Epithelial cell of esophagus (primary cell): ENCODE measurements around the gene ARL4A.

Experiments used
- DNase-seq: peaks from one replicate; pipeline ENCODE4 v3.0.0; 2010; ENCODE audit warnings: low read depth
- H3K4me3 ChIP-seq: 2 replicates; pipeline ENCODE4 v1.5.1; 2011; ENCODE audit warnings: mild to moderate bottlenecking, low read length, control low read depth
- TF ChIP-seq, protein P1 (sequence below): IDR thresholded peaks from 2 replicates; pipeline ENCODE4 v1.5.1; 2011; ENCODE audit warnings: low read depth, mild to moderate bottlenecking, low read length, control low read depth, inconsistent platforms; ENCODE audit not compliant: insufficient read depth; ENCODE audit errors: missing control alignments

Gene ARL4A

DNA sequence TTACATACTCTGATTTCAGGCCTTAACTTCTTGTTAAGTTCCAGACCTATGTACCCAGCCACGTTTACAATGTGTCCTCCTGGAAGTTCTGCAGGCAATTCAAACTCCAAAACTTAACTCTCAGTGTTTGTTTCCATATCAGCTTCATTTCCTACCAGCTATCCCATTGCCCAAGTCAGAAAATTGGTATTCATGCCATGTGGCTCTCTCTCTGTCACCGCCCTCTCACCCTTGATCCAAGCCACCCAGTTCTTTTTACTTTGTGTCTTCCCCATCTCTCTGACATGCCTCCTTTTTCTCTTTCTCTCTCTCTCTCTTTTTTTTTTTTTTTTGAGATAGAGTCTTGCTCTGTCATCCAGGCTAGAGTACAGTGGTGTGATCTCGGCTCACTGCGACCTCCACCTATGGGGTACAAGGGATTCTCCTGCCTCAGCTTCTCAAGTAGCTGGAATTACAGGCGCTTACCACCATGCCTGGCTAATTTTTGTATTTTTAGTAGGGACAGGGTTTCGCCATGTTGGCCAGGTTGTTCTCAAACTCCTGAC is 33.9 kb downstream of the ARL4A start:
- DNase-seq = no peak
- no peak overlapping the region for H3K4me3 ChIP-seq
- TF ChIP-seq, protein P1, sequence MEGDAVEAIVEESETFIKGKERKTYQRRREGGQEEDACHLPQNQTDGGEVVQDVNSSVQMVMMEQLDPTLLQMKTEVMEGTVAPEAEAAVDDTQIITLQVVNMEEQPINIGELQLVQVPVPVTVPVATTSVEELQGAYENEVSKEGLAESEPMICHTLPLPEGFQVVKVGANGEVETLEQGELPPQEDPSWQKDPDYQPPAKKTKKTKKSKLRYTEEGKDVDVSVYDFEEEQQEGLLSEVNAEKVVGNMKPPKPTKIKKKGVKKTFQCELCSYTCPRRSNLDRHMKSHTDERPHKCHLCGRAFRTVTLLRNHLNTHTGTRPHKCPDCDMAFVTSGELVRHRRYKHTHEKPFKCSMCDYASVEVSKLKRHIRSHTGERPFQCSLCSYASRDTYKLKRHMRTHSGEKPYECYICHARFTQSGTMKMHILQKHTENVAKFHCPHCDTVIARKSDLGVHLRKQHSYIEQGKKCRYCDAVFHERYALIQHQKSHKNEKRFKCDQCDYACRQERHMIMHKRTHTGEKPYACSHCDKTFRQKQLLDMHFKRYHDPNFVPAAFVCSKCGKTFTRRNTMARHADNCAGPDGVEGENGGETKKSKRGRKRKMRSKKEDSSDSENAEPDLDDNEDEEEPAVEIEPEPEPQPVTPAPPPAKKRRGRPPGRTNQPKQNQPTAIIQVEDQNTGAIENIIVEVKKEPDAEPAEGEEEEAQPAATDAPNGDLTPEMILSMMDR = no peak

DNA sequence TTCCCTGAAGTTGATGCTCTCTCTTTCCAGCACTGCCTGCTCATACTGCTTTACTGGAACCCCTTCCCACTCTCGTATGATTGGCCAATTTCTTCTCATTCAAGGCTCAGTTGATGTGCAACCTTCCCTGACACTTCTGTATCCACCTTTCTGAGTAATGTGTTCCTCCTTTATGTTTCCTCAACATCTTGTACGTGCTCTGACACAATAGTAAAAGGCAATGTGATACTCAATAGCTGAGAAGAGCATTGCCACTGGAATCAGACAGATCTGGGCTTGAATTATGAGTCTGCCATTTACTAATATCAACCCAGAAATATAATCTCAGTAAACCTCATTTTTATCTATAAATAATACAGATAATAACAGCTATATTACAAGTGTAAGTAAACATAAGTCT is 34.7 kb downstream of the ARL4A start:
- TF ChIP-seq, protein P1 = no peak
- H3K4me3 ChIP-seq = no peak overlapping the region
- DNase-seq = peak; percentile 55

DNA sequence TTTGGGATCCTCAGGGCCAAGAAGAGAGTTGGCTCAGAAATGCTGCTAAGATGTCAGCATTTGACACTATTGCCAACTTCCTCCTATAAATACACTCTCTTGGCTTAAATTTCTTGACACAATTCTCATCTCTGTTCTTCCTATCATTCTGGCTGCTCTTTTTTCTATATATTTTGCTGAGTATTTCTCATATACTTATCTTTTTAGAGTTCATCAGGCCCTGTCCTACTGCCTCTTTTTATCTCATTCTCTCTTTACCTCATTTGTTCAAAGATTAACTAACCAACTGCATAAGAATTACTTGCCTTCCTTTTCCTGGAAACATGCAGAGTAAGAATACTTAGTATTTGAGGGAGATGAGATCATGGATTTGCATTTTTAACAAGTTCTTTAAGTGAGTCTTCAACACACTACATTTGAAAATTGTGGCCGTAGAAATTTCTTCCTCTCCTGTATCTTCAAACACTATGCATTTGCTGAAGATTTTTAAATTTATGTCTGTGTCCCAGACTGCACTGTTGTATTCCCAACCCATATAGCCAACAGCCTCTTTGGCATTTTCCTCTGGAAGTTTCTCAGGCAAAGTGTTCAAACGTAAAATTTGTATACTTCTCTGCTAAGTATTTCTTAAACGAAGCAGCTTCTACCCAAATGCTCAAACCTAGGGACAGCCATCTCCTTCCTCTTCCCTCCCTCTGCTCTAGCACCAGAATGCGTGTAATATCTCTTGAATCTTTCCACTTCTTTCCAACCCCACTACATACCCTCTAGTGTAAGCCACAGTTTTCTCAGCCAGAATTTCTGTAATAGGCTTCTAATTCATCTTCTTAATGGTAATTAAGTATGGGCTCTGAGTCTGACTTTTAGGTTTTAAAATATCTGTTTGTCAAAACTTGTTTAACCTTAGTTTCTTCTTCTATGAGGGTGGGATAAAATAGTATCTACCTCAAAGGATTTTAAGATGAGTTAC is 35.5 kb downstream of the ARL4A start:
- H3K4me3 ChIP-seq = no peak overlapping the region
- TF ChIP-seq, protein P1 = no peak
- DNase-seq = no peak

DNA sequence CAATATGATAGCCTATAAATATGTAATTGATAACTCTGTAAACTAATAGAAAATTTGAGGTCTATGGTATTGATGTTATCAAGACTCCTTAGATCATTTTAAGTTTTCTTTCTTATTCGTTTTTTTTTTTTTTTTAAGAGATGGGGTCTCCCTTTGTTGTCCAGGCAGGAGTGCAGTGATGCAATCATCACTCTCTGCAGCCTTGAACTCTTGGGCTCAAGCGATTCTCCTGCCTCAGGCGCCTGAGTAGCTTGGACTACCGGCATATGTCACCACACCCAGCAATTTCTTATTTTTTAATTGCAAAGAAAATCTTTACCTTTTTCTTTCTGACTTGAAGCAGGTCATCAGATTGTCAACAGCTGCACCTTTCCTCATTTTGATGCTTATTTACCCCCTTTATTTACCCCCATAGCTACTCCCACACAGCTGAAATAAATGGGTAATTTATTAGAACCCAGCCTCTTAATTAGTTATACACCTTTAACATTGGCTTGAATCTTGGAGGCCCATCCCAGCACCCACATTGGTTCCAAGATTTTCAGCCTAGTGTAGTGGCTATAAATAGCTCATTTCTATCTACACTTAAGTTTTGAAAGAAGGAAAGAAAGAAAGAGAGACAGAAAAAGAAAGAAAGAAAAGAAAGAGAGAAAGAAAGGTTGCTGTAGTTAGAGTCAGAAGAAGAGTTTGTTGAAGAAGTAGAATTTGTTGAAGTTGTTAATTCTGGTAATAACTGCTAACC is 38.3 kb downstream of the ARL4A start:
- TF ChIP-seq, protein P1 = no peak
- H3K4me3 ChIP-seq = no peak overlapping the region
- DNase-seq = no peak

DNA sequence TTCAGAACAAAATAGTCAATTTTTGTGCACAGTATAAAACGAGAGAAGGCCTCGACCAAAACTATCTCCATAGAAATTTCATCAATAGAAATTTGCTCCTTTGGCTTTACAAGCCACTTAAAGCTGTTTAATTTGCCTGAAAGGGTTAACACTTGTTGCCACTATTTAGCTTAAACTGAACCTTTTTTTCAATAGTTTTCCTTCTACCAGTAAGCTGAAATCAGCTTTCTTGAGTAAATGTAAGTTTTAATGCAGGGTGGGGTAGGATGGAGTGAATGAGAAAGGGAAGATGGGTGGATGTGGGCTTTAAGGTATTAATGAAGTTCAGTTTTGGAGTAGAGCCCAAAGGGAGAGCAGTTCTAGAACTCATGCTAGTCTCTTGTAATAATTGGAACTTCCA is 39.5 kb downstream of the ARL4A start:
- DNase-seq = no peak
- TF ChIP-seq, protein P1 = no peak
- H3K4me3 ChIP-seq = no peak overlapping the region

DNA sequence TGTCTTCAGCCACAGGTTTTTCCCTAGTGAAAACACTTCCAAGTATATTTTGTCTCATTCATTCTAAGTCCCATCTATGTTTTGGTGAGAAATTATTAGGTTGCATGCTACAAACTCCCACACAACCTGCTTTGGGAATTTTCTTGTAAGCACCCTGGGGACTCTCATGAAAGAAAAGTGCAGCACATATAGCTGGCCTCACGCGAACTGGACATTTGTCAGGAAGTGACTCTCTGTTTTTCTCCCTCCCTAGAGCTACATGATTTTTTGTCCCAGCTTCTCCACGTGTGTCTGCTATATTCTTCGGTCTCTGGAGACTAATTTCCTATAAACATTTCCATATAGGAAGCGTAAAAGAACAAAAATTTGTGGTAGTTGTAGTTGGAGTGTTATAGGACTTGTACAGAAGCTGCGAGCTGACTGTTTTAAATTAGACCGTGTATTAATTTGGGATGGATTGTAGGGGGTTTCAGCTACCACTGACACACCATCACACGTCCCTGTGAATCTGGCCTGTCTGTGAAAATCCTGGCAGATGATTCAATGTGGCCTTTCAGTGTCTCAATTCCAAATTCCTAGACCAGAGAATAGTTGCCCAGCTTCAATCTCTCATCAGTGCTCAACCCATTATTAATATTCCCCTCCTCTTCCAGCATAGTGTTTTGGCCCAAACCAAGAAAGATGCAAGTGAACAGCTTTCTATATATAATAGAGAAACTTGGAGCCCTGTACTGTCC is 40.2 kb downstream of the ARL4A start:
- no peak overlapping the region for H3K4me3 ChIP-seq
- no peak for DNase-seq
- TF ChIP-seq, protein P1 = no peak
